NCI-H146 (cell line): ENCODE measurements around the gene GAK.

ENCODE experiments used
- DNase-seq: peaks from one replicate; lab custom pipeline; 2025; lab: John Stamatoyannopoulos, UW

GAK gene

GRCh38 chr4:870951-871350 lies 61.2 kb downstream of the GAK start:
- DNase-seq, result no peak

- no peak for DNase-seq
These were observed 62.3 kb downstream of the GAK start for GRCh38 chr4:869776-870175.

- DNase-seq, result no peak
These were observed 63.7 kb downstream of the GAK start for GRCh38 chr4:868421-868820.

- DNase-seq, result no peak
These were observed 64.4 kb downstream of the GAK start for GRCh38 chr4:867526-868250.

- no peak for DNase-seq
These were observed 65.2 kb downstream of the GAK start for GRCh38 chr4:866761-867390.

- no peak for DNase-seq
These were observed 65.9 kb downstream of the GAK start for GRCh38 chr4:866068-866760.

- DNase-seq, result no peak
These were observed 66.5 kb downstream of the GAK start for GRCh38 chr4:865572-865971.

GRCh38 chr4:865121-865465 lies 67.0 kb downstream of the GAK start:
- DNase-seq, result no peak

- no peak for DNase-seq
These were observed 67.5 kb downstream of the GAK start for GRCh38 chr4:864456-865120.

GRCh38 chr4:860561-860960 lies 71.6 kb downstream of the GAK start:
- no peak for DNase-seq

GRCh38 chr4:859496-859895 lies 72.6 kb downstream of the GAK start:
- DNase-seq, result no peak

- DNase-seq, result no peak
These were observed 73.2 kb downstream of the GAK start for GRCh38 chr4:858831-859451.

- DNase-seq, result no peak
These were observed 74.1 kb downstream of the GAK start for GRCh38 chr4:858041-858481.

- no peak for DNase-seq
These were observed 74.7 kb downstream of the GAK start for GRCh38 chr4:857461-857860.

- no peak for DNase-seq
These were observed 75.8 kb downstream of the GAK start for GRCh38 chr4:856225-856901.

- DNase-seq, result no peak
These were observed 76.3 kb downstream of the GAK start for GRCh38 chr4:855880-856224.

GRCh38 chr4:854356-854755 lies 77.8 kb downstream of the GAK start:
- no peak for DNase-seq

GRCh38 chr4:853416-853781 lies 78.7 kb downstream of the GAK start:
- DNase-seq, result no peak

- no peak for DNase-seq
These were observed 80.2 kb downstream of the GAK start for GRCh38 chr4:851701-852430.

GRCh38 chr4:850323-850945 lies 81.7 kb downstream of the GAK start:
- no peak for DNase-seq
